Nephron (organoid): ENCODE measurements around the gene UGT1A3.

Source experiments
- H3K27ac Mint-ChIP-seq, 3 experiments: 2 replicates each; pipeline ENCODE4 v1.8.0; 2020; ENCODE audit warnings: mixed read lengths in 3 of 3, mild to moderate bottlenecking in 2 of 3, moderate library complexity in 1 of 3
- H3K27me3 Mint-ChIP-seq: 2 replicates; pipeline ENCODE4 v1.8.0; 2021; ENCODE audit warnings: low read depth, mild to moderate bottlenecking, moderate library complexity, mixed read lengths
- H3K36me3 Mint-ChIP-seq: 2 replicates; pipeline ENCODE4 v1.8.0; 2020; ENCODE audit warnings: low read depth, mixed read lengths
- H3K4me1 Mint-ChIP-seq: 2 replicates; pipeline ENCODE4 v1.8.0; 2020; ENCODE audit warnings: mixed read lengths
- H3K4me3 Mint-ChIP-seq, 3 experiments: 2 replicates each; pipeline ENCODE4 v1.8.0; 2020; ENCODE audit warnings: mild to moderate bottlenecking in 3 of 3, mixed read lengths in 3 of 3, moderate library complexity in 2 of 3
- H3K9me3 Mint-ChIP-seq: 2 replicates; pipeline ENCODE4 v1.8.0; 2020; ENCODE audit warnings: mixed read lengths
- CTCF ChIP-seq, 3 experiments: fragments of 200-600 bp; sonication (generic); IDR thresholded peaks; one replicate each; pipeline ENCODE4 v1.5.0; 2021; ENCODE audit warnings: antibody characterized with exemption in 3 of 3; ENCODE audit not compliant: unreplicated experiment in 3 of 3

The UGT1A3 gene

GRCh38 chr2:233799087-233799665 lies 70.3 kb downstream of the UGT1A3 start:
- Mint-ChIP-seq H3K4me1 (no peaks in the 10 kb centered on the region), H3K9me3 (peaks cover 4% of the 10 kb centered on the region), H3K36me3 (no peaks in the 10 kb centered on the region), H3K27me3 (peaks cover 16% of the 10 kb centered on the region), H3K27ac (no peak overlapping the region), H3K4me3 (no peak overlapping the region)
- TF ChIP-seq CTCF (IDR thresholded peaks at IDR 0.05; ENCODE audit: unreplicated experiment in 3 of 3) = no peak

GRCh38 chr2:233799716-233800115 lies 70.9 kb downstream of the UGT1A3 start:
- no peak for TF ChIP-seq CTCF (IDR thresholded peaks at IDR 0.05; ENCODE audit: unreplicated experiment in 3 of 3)
- peaks cover 4% of the 10 kb centered on the region for H3K9me3 Mint-ChIP-seq
- H3K36me3 Mint-ChIP-seq = no peaks in the 10 kb centered on the region
- H3K27ac Mint-ChIP-seq = no peak overlapping the region
- peaks cover 19% of the 10 kb centered on the region for H3K27me3 Mint-ChIP-seq
- no peak overlapping the region for H3K4me3 Mint-ChIP-seq
- H3K4me1 Mint-ChIP-seq = no peaks in the 10 kb centered on the region

GRCh38 chr2:233800208-233800607 lies 71.4 kb downstream of the UGT1A3 start:
- Mint-ChIP-seq H3K9me3 (peaks cover 4% of the 10 kb centered on the region), H3K27ac (no peak overlapping the region), H3K36me3 (no peaks in the 10 kb centered on the region), H3K4me1 (no peaks in the 10 kb centered on the region), H3K4me3 (no peak overlapping the region), H3K27me3 (peaks cover 17% of the 10 kb centered on the region)
- TF ChIP-seq CTCF (IDR thresholded peaks at IDR 0.05; ENCODE audit: unreplicated experiment in 3 of 3) = no peak

GRCh38 chr2:233801357-233802131 lies 72.7 kb downstream of the UGT1A3 start:
- Mint-ChIP-seq H3K27me3 (peaks cover 15% of the 10 kb centered on the region), H3K9me3 (peaks cover 4% of the 10 kb centered on the region), H3K36me3 (no peaks in the 10 kb centered on the region), H3K4me3 (no peak overlapping the region), H3K4me1 (no peaks in the 10 kb centered on the region), H3K27ac (no peak overlapping the region)
- TF ChIP-seq CTCF (IDR thresholded peaks at IDR 0.05; ENCODE audit: unreplicated experiment in 3 of 3) = no peak

- H3K4me3 Mint-ChIP-seq = no peak overlapping the region
- H3K27me3 Mint-ChIP-seq = peaks cover 17% of the 10 kb centered on the region
- H3K27ac Mint-ChIP-seq = no peak overlapping the region
- H3K9me3 Mint-ChIP-seq = peaks cover 4% of the 10 kb centered on the region
- no peaks in the 10 kb centered on the region for H3K4me1 Mint-ChIP-seq
- TF ChIP-seq CTCF (IDR thresholded peaks at IDR 0.05; ENCODE audit: unreplicated experiment in 3 of 3) = no peak
- no peaks in the 10 kb centered on the region for H3K36me3 Mint-ChIP-seq
Measured at GRCh38 chr2:233802132-233802815, 73.4 kb downstream of the UGT1A3 start.
